Upper lobe of left lung (tissue), 6 donors: ENCODE results near the gene GGTA1. TPM values are rescaled to one million over a fixed set of nuclear protein-coding genes. Genes with fewer than 3 reads are reported as not detected.

Experiments used
- ATAC-seq, 2 donors: fragments of 200-7000 bp; cut with Tn5 transposase; one replicate each; pipeline ENCODE4 v1.9.1; 2022; ENCODE audit warnings: mild to moderate bottlenecking in 2 of 2, moderate library complexity in 2 of 2; ENCODE audit not compliant: low FRiP score in 2 of 2
- DNase-seq, 2 donors: peaks; one replicate each; pipeline ENCODE4 v3.0.0-alpha.2; 2019 to 2020
- H3K27ac ChIP-seq, 4 donors: fragments of 200-600 bp; sonication (generic); one replicate each; pipeline ENCODE4 v1.5.1; 2016 to 2019
- H3K27me3 ChIP-seq, 4 donors: fragments of 200-600 bp; sonication (generic); one replicate each; pipeline ENCODE4 v1.5.1; 2017 to 2019
- H3K36me3 ChIP-seq, 4 donors: fragments of 200-600 bp; sonication (generic); one replicate each; pipeline ENCODE4 v1.5.1; 2016 to 2019
- H3K4me1 ChIP-seq, 4 donors: fragments of 200-600 bp; sonication (generic); one replicate each; pipeline ENCODE4 v1.5.1; 2018 to 2019
- H3K4me3 ChIP-seq, 4 donors: fragments of 200-600 bp; sonication (generic); one replicate each; pipeline ENCODE4 v1.5.1; 2017 to 2019; ENCODE audit warnings: mild to moderate bottlenecking in 2 of 4, moderate library complexity in 1 of 4
- H3K9me3 ChIP-seq, 4 donors: fragments of 200-600 bp; sonication (generic); one replicate each; pipeline ENCODE4 v1.5.1; 2018 to 2019
- CTCF ChIP-seq, 6 experiments: fragments of 450-650 bp in 4 of 6; fragments of 200-600 bp in 2 of 6; sonication (generic) in 2 of 6; IDR thresholded peaks; one replicate each; pipeline ENCODE4 v1.5.1; 2016 to 2019; ENCODE audit warnings: antibody characterized with exemption in 6 of 6
- EP300 ChIP-seq, 4 donors: sonication (generic); formaldehyde crosslinking; IDR thresholded peaks; one replicate each; pipeline ENCODE4 v1.5.1; 2017; ENCODE audit warnings: antibody characterized with exemption in 4 of 4, control low read depth in 2 of 4
- POLR2A ChIP-seq, 4 donors: fragments of 450-650 bp; IDR thresholded peaks; one replicate each; pipeline ENCODE4 v1.5.1; 2016 to 2017; ENCODE audit warnings: antibody characterized with exemption in 4 of 4, mild to moderate bottlenecking in 2 of 4
- POLR2AphosphoS5 ChIP-seq, 2 donors: sonication (generic); formaldehyde crosslinking; IDR thresholded peaks; one replicate each; pipeline ENCODE4 v1.5.1; 2017; ENCODE audit warnings: antibody characterized with exemption in 2 of 2
- WGBS, 2 donors: methylation state at CpG; one replicate each; pipeline ENCODE4 v1.1.5; 2017 to 2018; 5-methylcytosine and 5-hydroxymethylcytosine counted together
- total RNA-seq, 6 donors: library from RNA; depleted of rRNA in 4 of 6; stranded (reverse); fragments of >200 nt in 4 of 6; gene quantifications; one replicate each; pipeline versions ENCODE4 v1.1.0 to v1.2.1, GENCODE V29; 2016 to 2021
- donor health status: DM: no; HTN: no; CAD: no; lungs with moderate emphysema.
- donor health status: DM: no; HTN: yes; CAD: no; lungs with severe emphysema.

The GGTA1 gene
- total RNA-seq, 6 donors from 2014 or later, result 6.3 to 12.3 (median 8.1) TPM

- no peak overlapping the region for H3K4me3 ChIP-seq
- no peak overlapping the region for H3K27ac ChIP-seq
- H3K27me3 ChIP-seq, result no peaks in the 10 kb centered on the region
- ATAC-seq, result no peak
- no peaks in the 10 kb centered on the region for H3K4me1 ChIP-seq
- H3K9me3 ChIP-seq, result no peaks in the 10 kb centered on the region
- WGBS, 2 donors, result 68 to 75% methylated on average over 9 to 10 of the region's 10 CpGs
- TF ChIP-seq POLR2A (IDR thresholded peaks at IDR 0.05), result no peak
- no peak for TF ChIP-seq CTCF (IDR thresholded peaks at IDR 0.05)
- no peak for TF ChIP-seq EP300 (IDR thresholded peaks at IDR 0.05)
- TF ChIP-seq POLR2AphosphoS5 (IDR thresholded peaks at IDR 0.05), result no peak
- no peak for DNase-seq
- no peaks in the 10 kb centered on the region for H3K36me3 ChIP-seq
These were observed 25.3 kb downstream of the GGTA1 start for GRCh38 chr9:121474231-121474947.

GRCh38 chr9:121473229-121473628 lies 26.4 kb downstream of the GGTA1 start:
- TF ChIP-seq EP300 (IDR thresholded peaks at IDR 0.05) (no peak), POLR2AphosphoS5 (IDR thresholded peaks at IDR 0.05) (no peak), POLR2A (IDR thresholded peaks at IDR 0.05) (no peak), CTCF (IDR thresholded peaks at IDR 0.05) (no peak)
- H3K9me3 ChIP-seq, result no peaks in the 10 kb centered on the region
- H3K4me1 ChIP-seq, result no peaks in the 10 kb centered on the region
- no peak overlapping the region for H3K27ac ChIP-seq
- no peak overlapping the region for H3K4me3 ChIP-seq
- 58 to 83% methylated on average over 6 of the region's 6 CpGs for WGBS, 2 donors
- ATAC-seq (no peak), DNase-seq (no peak)
- no peaks in the 10 kb centered on the region for H3K27me3 ChIP-seq
- H3K36me3 ChIP-seq, result no peaks in the 10 kb centered on the region

- H3K36me3 ChIP-seq, result no peaks in the 10 kb centered on the region
- TF ChIP-seq EP300 (IDR thresholded peaks at IDR 0.05) (no peak), POLR2A (IDR thresholded peaks at IDR 0.05) (no peak)
- WGBS, 2 donors, result 73 to 74% methylated on average over 5 of the region's 5 CpGs
- no peak overlapping the region for H3K4me3 ChIP-seq
- DNase-seq (no peak), ATAC-seq (no peak)
- H3K27ac ChIP-seq, result no peak overlapping the region
- no peaks in the 10 kb centered on the region for H3K27me3 ChIP-seq
- no peaks in the 10 kb centered on the region for H3K9me3 ChIP-seq
- H3K4me1 ChIP-seq, result no peaks in the 10 kb centered on the region
These were observed 27.2 kb downstream of the GGTA1 start for GRCh38 chr9:121472446-121472845.

- H3K27me3 ChIP-seq, result no peaks in the 10 kb centered on the region
- no peak overlapping the region for H3K27ac ChIP-seq
- no peak overlapping the region for H3K4me3 ChIP-seq
- DNase-seq, result no peak
- 60 to 75% methylated on average over 1 of the region's 1 CpG for WGBS, 2 donors
- TF ChIP-seq POLR2A (IDR thresholded peaks at IDR 0.05), result no peak
- TF ChIP-seq POLR2AphosphoS5 (IDR thresholded peaks at IDR 0.05), result no peak
- TF ChIP-seq CTCF (IDR thresholded peaks at IDR 0.05), result no peak
- TF ChIP-seq EP300 (IDR thresholded peaks at IDR 0.05), result no peak
- H3K4me1 ChIP-seq, result no peaks in the 10 kb centered on the region
- no peaks in the 10 kb centered on the region for H3K9me3 ChIP-seq
- no peaks in the 10 kb centered on the region for H3K36me3 ChIP-seq
- ATAC-seq, result no peak
These were observed 33.5 kb downstream of the GGTA1 start for GRCh38 chr9:121466142-121466541.

GRCh38 chr9:121464968-121465367 lies 34.7 kb downstream of the GGTA1 start:
- Histone ChIP-seq H3K27me3 (no peaks in the 10 kb centered on the region), H3K36me3 (no peaks in the 10 kb centered on the region), H3K4me3 (no peak overlapping the region), H3K4me1 (no peaks in the 10 kb centered on the region), H3K9me3 (no peaks in the 10 kb centered on the region), H3K27ac (no peak overlapping the region)
- no peak for TF ChIP-seq POLR2AphosphoS5 (IDR thresholded peaks at IDR 0.05)
- TF ChIP-seq CTCF (IDR thresholded peaks at IDR 0.05), result no peak
- no peak for TF ChIP-seq EP300 (IDR thresholded peaks at IDR 0.05)
- TF ChIP-seq POLR2A (IDR thresholded peaks at IDR 0.05), result no peak
- WGBS, 2 donors, result 49 to 72% methylated on average over 4 of the region's 4 CpGs
- DNase-seq, result no peak
- ATAC-seq, result no peak
